Measurements from ENCODE around the gene ZNF502. TPM values are rescaled to one million over a fixed set of nuclear protein-coding genes. Genes with fewer than 3 reads are reported as not detected.
A peak's percentile ranks its signal among the peaks of the same experiment; 100 is the strongest.

ZNF502 gene
- total RNA-seq, 2 experiments from 2014 or later = not detected

GRCh38 chr3:44729384-44729910 is 17.0 kb downstream of the ZNF502 start, which contains the start of gene ZNF501:
ZNF501 (plus strand) TSS chr3:44729635; CDS start chr3:44734422, 4,787 bp downstream.
- Histone ChIP-seq H3K27ac (ENCODE audit: low read depth, low read length, poor library complexity, severe bottlenecking) (no peak within 1 kb of the TSS), H3K9me2 (ENCODE audit: insufficient read depth, low read length) (no peaks in the 10 kb centered on the region), H4K20me1 (ENCODE audit: insufficient read depth, low read length) (no peaks in the 10 kb centered on the region), H3K4me2 (ENCODE audit: low read length) (peak within 1 kb of the TSS; percentile 46), H3K9me3 (ENCODE audit: low read length) (peaks cover 36% of the 10 kb centered on the region), H3K4me1 (ENCODE audit: insufficient read depth, low read length, poor library complexity, severe bottlenecking) (no peaks in the 10 kb centered on the region), H3K4me3 (ENCODE audit: low read depth, low read length, poor library complexity, severe bottlenecking) (peak within 1 kb of the TSS; percentile 66), H2AFZ (ENCODE audit: low read length) (peak within 1 kb of the TSS; percentile 79), H3K79me2 (ENCODE audit: insufficient read depth, low read depth, low read length) (no peaks in the 10 kb centered on the region), H3K36me3 (ENCODE audit: insufficient read depth, low read length) (no peaks in the 10 kb centered on the region)
- ChIA-PET POLR2A (interaction anchor here (0.6 to 1.0 kb wide), 3 partner anchors 29 to 1880 kb away, joined by 3 read pairs; no protein-coding TSS in a partner anchor), CTCF (ENCODE audit: unreplicated experiment) (no interaction called here)
- no TSS peak for BruUV-seq (replicated peaks)
- intact Hi-C loops (cut with micrococcal nuclease; ENCODE audit: unreplicated experiment) = loop anchor here (1.0 kb wide), 1 partner anchor 32 kb away; the partner anchor contains the start of genes KIAA1143 and KIF15
- TF ChIP-seq EZH2phosphoT487 (IDR thresholded peaks at IDR 0.05; ENCODE audit: borderline replicate concordance, low read depth, low read length) = no peak
- no peak for TF ChIP-seq CTCF (conservative IDR thresholded peaks at IDR 0.05; ENCODE audit: low read length)
- DNase-seq (ENCODE audit: low spot score) = peak; percentile 78

GRCh38 chr3:44734646-44735168 is 22.2 kb downstream of the ZNF502 start:
- ChIA-PET POLR2A (no interaction called here), CTCF (ENCODE audit: unreplicated experiment) (no interaction called here)
- H3K4me2 ChIP-seq (ENCODE audit: low read length) = no peak overlapping the region
- TF ChIP-seq EZH2phosphoT487 (IDR thresholded peaks at IDR 0.05; ENCODE audit: borderline replicate concordance, low read depth, low read length) = no peak
- no peak for TF ChIP-seq CTCF (conservative IDR thresholded peaks at IDR 0.05; ENCODE audit: low read length)
- H4K20me1 ChIP-seq (ENCODE audit: insufficient read depth, low read length) = no peaks in the 10 kb centered on the region
- H3K9me3 ChIP-seq (ENCODE audit: low read length) = peaks cover 55% of the 10 kb centered on the region
- intact Hi-C loops (cut with micrococcal nuclease; ENCODE audit: unreplicated experiment) = no loop called here
- H3K9me2 ChIP-seq (ENCODE audit: insufficient read depth, low read length) = no peaks in the 10 kb centered on the region
- no peak overlapping the region for H2AFZ ChIP-seq (ENCODE audit: low read length)
- no peaks in the 10 kb centered on the region for H3K36me3 ChIP-seq (ENCODE audit: insufficient read depth, low read length)
- no peak for DNase-seq (ENCODE audit: low spot score)
- BruUV-seq (replicated peaks) = no TSS peak
- H3K4me1 ChIP-seq (ENCODE audit: insufficient read depth, low read length, poor library complexity, severe bottlenecking) = no peaks in the 10 kb centered on the region
- no peaks in the 10 kb centered on the region for H3K79me2 ChIP-seq (ENCODE audit: insufficient read depth, low read depth, low read length)
- no peak overlapping the region for H3K4me3 ChIP-seq (ENCODE audit: low read depth, low read length, poor library complexity, severe bottlenecking)
- no peak overlapping the region for H3K27ac ChIP-seq (ENCODE audit: low read depth, low read length, poor library complexity, severe bottlenecking)

- H3K36me3 ChIP-seq (ENCODE audit: insufficient read depth, low read length) = peaks cover 69% of the 10 kb centered on the region
- H3K4me3 ChIP-seq (ENCODE audit: low read depth, low read length, poor library complexity, severe bottlenecking) = peak overlapping the region; percentile 84
- ChIA-PET CTCF (ENCODE audit: unreplicated experiment) (interaction anchor here (0.5 kb wide), 1 partner anchor 283 kb away, joined by 3 read pairs; the partner anchor contains the start of gene ZNF445), POLR2A (interaction anchor here (0.6 to 1.3 kb wide), 4 partner anchors 11 to 111 kb away, joined by 3 to 4 read pairs (median 4); no protein-coding TSS in a partner anchor)
- no peaks in the 10 kb centered on the region for H4K20me1 ChIP-seq (ENCODE audit: insufficient read depth, low read length)
- peak overlapping the region; percentile 73 for H3K4me2 ChIP-seq (ENCODE audit: low read length)
- peaks cover 89% of the 10 kb centered on the region for H3K79me2 ChIP-seq (ENCODE audit: insufficient read depth, low read depth, low read length)
- TF ChIP-seq CTCF (conservative IDR thresholded peaks at IDR 0.05; ENCODE audit: low read length) (no peak), EZH2phosphoT487 (IDR thresholded peaks at IDR 0.05; ENCODE audit: borderline replicate concordance, low read depth, low read length) (no peak)
- peak overlapping the region; percentile 60 for H2AFZ ChIP-seq (ENCODE audit: low read length)
- peaks cover 44% of the 10 kb centered on the region for H3K9me3 ChIP-seq (ENCODE audit: low read length)
- intact Hi-C loops (cut with micrococcal nuclease; ENCODE audit: unreplicated experiment) = loop anchor here (1.0 to 10.0 kb wide), 5 partner anchors 32 to 1334 kb away; partner anchors contain the start of genes TCAIM, TMEM42, ZNF197 and ZNF501
- H3K27ac ChIP-seq (ENCODE audit: low read depth, low read length, poor library complexity, severe bottlenecking) = peak overlapping the region; percentile 31
- no TSS peak for BruUV-seq (replicated peaks)
- H3K4me1 ChIP-seq (ENCODE audit: insufficient read depth, low read length, poor library complexity, severe bottlenecking) = peaks cover 12% of the 10 kb centered on the region
- H3K9me2 ChIP-seq (ENCODE audit: insufficient read depth, low read length) = no peaks in the 10 kb centered on the region
- no peak for DNase-seq (ENCODE audit: low spot score)
Measured at GRCh38 chr3:44761101-44761423, 48.6 kb downstream of the ZNF502 start.

All from OCI-LY7 (cell line).